Measurements from ENCODE around the gene SEMA6D.

Gene SEMA6D

GRCh38 chr15:47778263-47778770 lies 61.0 kb downstream of the SEMA6D start:
- in situ Hi-C loops (cut with MboI; ENCODE audit: low sequenced_read_pairs) = no loop called here

GRCh38 chr15:47780971-47781370 lies 63.7 kb downstream of the SEMA6D start:
- in situ Hi-C loops (cut with MboI; ENCODE audit: low sequenced_read_pairs) = no loop called here

- in situ Hi-C loops (cut with MboI; ENCODE audit: low sequenced_read_pairs) = no loop called here
Observed at GRCh38 chr15:47781527-47781926, 64.2 kb downstream of the SEMA6D start.

- in situ Hi-C loops (cut with MboI; ENCODE audit: low sequenced_read_pairs) = no loop called here
Observed at GRCh38 chr15:47784820-47785219, 67.5 kb downstream of the SEMA6D start.

GRCh38 chr15:47786371-47786770 lies 69.1 kb downstream of the SEMA6D start:
- in situ Hi-C loops (cut with MboI; ENCODE audit: low sequenced_read_pairs) = no loop called here

- in situ Hi-C loops (cut with MboI; ENCODE audit: low sequenced_read_pairs) = no loop called here
Observed at GRCh38 chr15:47787875-47788274, 70.6 kb downstream of the SEMA6D start.

- in situ Hi-C loops (cut with MboI; ENCODE audit: low sequenced_read_pairs) = no loop called here
Observed at GRCh38 chr15:47788685-47789084, 71.4 kb downstream of the SEMA6D start.

- in situ Hi-C loops (cut with MboI; ENCODE audit: low sequenced_read_pairs) = no loop called here
Observed at GRCh38 chr15:47791161-47791560, 73.9 kb downstream of the SEMA6D start.

GRCh38 chr15:47792231-47792630 lies 74.9 kb downstream of the SEMA6D start:
- in situ Hi-C loops (cut with MboI; ENCODE audit: low sequenced_read_pairs) = no loop called here

- in situ Hi-C loops (cut with MboI; ENCODE audit: low sequenced_read_pairs) = no loop called here
Observed at GRCh38 chr15:47794252-47794914, 77.1 kb downstream of the SEMA6D start.

GRCh38 chr15:47795864-47796263 lies 78.6 kb downstream of the SEMA6D start:
- in situ Hi-C loops (cut with MboI; ENCODE audit: low sequenced_read_pairs) = no loop called here

GRCh38 chr15:47796339-47796738 lies 79.0 kb downstream of the SEMA6D start:
- in situ Hi-C loops (cut with MboI; ENCODE audit: low sequenced_read_pairs) = no loop called here

GRCh38 chr15:47796830-47797229 lies 79.5 kb downstream of the SEMA6D start:
- in situ Hi-C loops (cut with MboI; ENCODE audit: low sequenced_read_pairs) = no loop called here

- in situ Hi-C loops (cut with MboI; ENCODE audit: low sequenced_read_pairs) = no loop called here
Observed at GRCh38 chr15:47801522-47801921, 84.2 kb downstream of the SEMA6D start.

GRCh38 chr15:47802216-47802615 lies 84.9 kb downstream of the SEMA6D start:
- in situ Hi-C loops (cut with MboI; ENCODE audit: low sequenced_read_pairs) = no loop called here

GRCh38 chr15:47803767-47804166 lies 86.5 kb downstream of the SEMA6D start:
- in situ Hi-C loops (cut with MboI; ENCODE audit: low sequenced_read_pairs) = no loop called here

- in situ Hi-C loops (cut with MboI; ENCODE audit: low sequenced_read_pairs) = no loop called here
Observed at GRCh38 chr15:47804733-47805132, 87.4 kb downstream of the SEMA6D start.

GRCh38 chr15:47806008-47806407 lies 88.7 kb downstream of the SEMA6D start:
- in situ Hi-C loops (cut with MboI; ENCODE audit: low sequenced_read_pairs) = no loop called here

GRCh38 chr15:47811172-47811571 lies 93.9 kb downstream of the SEMA6D start:
- in situ Hi-C loops (cut with MboI; ENCODE audit: low sequenced_read_pairs) = no loop called here

GRCh38 chr15:47812470-47812999 lies 95.2 kb downstream of the SEMA6D start:
- in situ Hi-C loops (cut with MboI; ENCODE audit: low sequenced_read_pairs) = no loop called here

- in situ Hi-C loops (cut with MboI; ENCODE audit: low sequenced_read_pairs) = no loop called here
Observed at GRCh38 chr15:47813748-47814384, 96.6 kb downstream of the SEMA6D start.

GRCh38 chr15:47814620-47815019 lies 97.3 kb downstream of the SEMA6D start:
- in situ Hi-C loops (cut with MboI; ENCODE audit: low sequenced_read_pairs) = no loop called here

Data from HL-60/S4 (cell line).